Endothelial cell of umbilical vein (primary cell): ENCODE results near the gene APOC3. TPM values are rescaled to one million over a fixed set of nuclear protein-coding genes. Genes with fewer than 3 reads are reported as not detected.

ENCODE experiments used
- BruUV-seq: library from RNA; stranded (reverse); fragments of 400-500 nt; replicated peaks from 2 replicates; lab custom pipeline; 2021; lab: Mats Ljungman, UMichigan
- CTCF ChIA-PET: fragments of 300-600, 350-600 bp; sonication (Branson Sonifier 250); formaldehyde crosslinking; loops from one replicate; lab custom pipeline; 2021; ENCODE audit warnings: antibody characterized with exemption, inconsistent platforms; lab: Charles Lee
- POLR2A ChIA-PET: fragments of 300-600, 350-600 bp; sonication (Branson Sonifier 250); formaldehyde crosslinking; loops from one replicate; lab custom pipeline; 2021; ENCODE audit warnings: antibody characterized with exemption, inconsistent platforms; lab: Charles Lee
- DNase-seq: peaks from one replicate; pipeline ENCODE4 v3.0.0-alpha.2; 2011; ENCODE audit warnings: low read depth, low spot score
- FAIRE-seq: peaks from 2 replicates; lab custom pipeline; 2011; peaks lifted over from hg19 to GRCh38; lab: Jason Lieb, UNC
- H2AFZ ChIP-seq: 2 replicates; pipeline ENCODE4 v1.6.0; 2012; ENCODE audit warnings: low read depth, low read length, control low read depth, inconsistent platforms
- H3K27ac ChIP-seq: 2 replicates; pipeline ENCODE4 v1.5.1; 2011; ENCODE audit warnings: low read depth, mild to moderate bottlenecking, control low read depth, low read length, moderate library complexity; ENCODE audit not compliant: insufficient read depth
- H3K27me3 ChIP-seq, 2 experiments: 2 replicates each; pipeline versions ENCODE4 v1.6.0 to v1.6.1; 2011; ENCODE audit warnings: low read length in 2 of 2, mixed read lengths in 1 of 2; ENCODE audit not compliant: control insufficient read depth in 2 of 2, insufficient read depth in 2 of 2
- H3K36me3 ChIP-seq, 2 experiments: 2 replicates in 1 of 2; 3 replicates in 1 of 2; pipeline ENCODE4 v1.5.1; 2011; ENCODE audit warnings: low read length in 2 of 2, mild to moderate bottlenecking in 1 of 2, moderate library complexity in 1 of 2; ENCODE audit not compliant: control insufficient read depth in 2 of 2, insufficient read depth in 2 of 2; ENCODE audit errors: extremely low read depth in 1 of 2
- H3K4me1 ChIP-seq: 3 replicates; pipeline ENCODE4 v1.5.1; 2011; ENCODE audit warnings: mild to moderate bottlenecking, low read length; ENCODE audit not compliant: control insufficient read depth, insufficient read depth; ENCODE audit errors: extremely low read depth
- H3K4me2 ChIP-seq: 2 replicates; pipeline ENCODE4 v1.6.1; 2011; ENCODE audit warnings: low read length, control low read depth, mixed read lengths; ENCODE audit not compliant: insufficient read depth
- H3K4me3 ChIP-seq, 3 experiments: fragments of 200-600 bp in 1 of 3; sonication (generic), shearing (Covaris generic) in 1 of 3; replicated peaks in 1 of 3; 2 replicates each; pipeline ENCODE4 v1.5.1; 2011 to 2016; ENCODE audit warnings: control low read depth in 3 of 3, low read length in 3 of 3, mild to moderate bottlenecking in 2 of 3, inconsistent platforms in 1 of 3, low read depth in 1 of 3, moderate library complexity in 1 of 3; ENCODE audit not compliant: insufficient read depth in 1 of 3
- H3K79me2 ChIP-seq: 2 replicates; pipeline ENCODE4 v1.6.0; 2012; ENCODE audit warnings: low read length, inconsistent platforms; ENCODE audit not compliant: control insufficient read depth, insufficient read depth
- H3K9ac ChIP-seq: replicated peaks from 2 replicates; pipeline ENCODE3; 2011; ENCODE audit warnings: low read length, control low read depth; ENCODE audit not compliant: insufficient read depth; ENCODE audit errors: extremely low read depth
- H3K9me1 ChIP-seq: replicated peaks from 3 replicates; pipeline ENCODE4 v1.6.0; 2011; ENCODE audit warnings: mild to moderate bottlenecking, low read length; ENCODE audit not compliant: control insufficient read depth, insufficient read depth; ENCODE audit errors: extremely low read depth
- H3K9me3 ChIP-seq: replicated peaks from 2 replicates; pipeline ENCODE4 v1.5.1; 2012; ENCODE audit warnings: low read length, inconsistent platforms; ENCODE audit not compliant: control insufficient read depth, insufficient read depth
- H4K20me1 ChIP-seq: replicated peaks from 2 replicates; pipeline ENCODE3; 2011; ENCODE audit warnings: mild to moderate bottlenecking, low read length; ENCODE audit not compliant: control insufficient read depth, insufficient read depth; ENCODE audit errors: extremely low read depth
- EZH2 ChIP-seq: IDR thresholded peaks from 2 replicates; pipeline ENCODE4 v1.6.1; 2012; ENCODE audit warnings: borderline replicate concordance, low read depth, mild to moderate bottlenecking, moderate library complexity, low read length, inconsistent platforms; ENCODE audit not compliant: severe bottlenecking
- FOS ChIP-seq: IDR thresholded peaks from 2 replicates; pipeline ENCODE4 v1.6.1; 2011; ENCODE audit warnings: mild to moderate bottlenecking, low read length, moderate library complexity, borderline replicate concordance; ENCODE audit not compliant: insufficient read depth
- GATA2 ChIP-seq: IDR thresholded peaks from 2 replicates; pipeline ENCODE4 v1.7.0; 2011; ENCODE audit warnings: low read depth, mild to moderate bottlenecking, moderate library complexity, mixed read lengths, low read length; ENCODE audit not compliant: insufficient read length, insufficient read depth
- JUN ChIP-seq: IDR thresholded peaks from 2 replicates; pipeline ENCODE4 v1.6.1; 2011; ENCODE audit warnings: borderline replicate concordance, low read depth; ENCODE audit not compliant: insufficient read length, insufficient read depth
- POLR2AphosphoS5 ChIP-seq: IDR thresholded peaks from 2 replicates; pipeline ENCODE4 v1.6.1; 2012; ENCODE audit warnings: low read depth, mild to moderate bottlenecking, control low read depth, low read length, moderate library complexity; ENCODE audit not compliant: insufficient read depth
- dilution Hi-C: fragments of 300-500 bp; cut with MboI; formaldehyde crosslinking; loops from one replicate; pipeline ENCODE4 v1.15.0; 2019; ENCODE audit warnings: low sequenced_read_pairs; ENCODE audit not compliant: extremely low pct_ligation_motif_present
- intact Hi-C: fragments of 100-400 bp; cut with micrococcal nuclease; formaldehyde crosslinking; loops from one replicate; pipeline ENCODE4 v1.10.0; 2022
- polyA plus RNA-seq, 4 experiments: library from polyadenylated mRNA; depleted of rRNA in 3 of 4; stranded (reverse) in 3 of 4; unstranded in 1 of 4; fragments of >200 nt; gene quantifications; 2 replicates each; pipeline versions ENCODE4 v1.2.1 to v1.2.3, GENCODE V29; 2011 to 2012; ENCODE audit warnings: missing spikeins in 1 of 4
- total RNA-seq: library from RNA; stranded (reverse); gene quantifications from 2 replicates; pipeline ENCODE4 v1.2.3, GENCODE V29; 2021

APOC3 gene
- total and polyA plus RNA-seq, 2 donors (not counting 3 experiments of a cell fraction or from before 2014, with no cell fraction given): not detected

DNA sequence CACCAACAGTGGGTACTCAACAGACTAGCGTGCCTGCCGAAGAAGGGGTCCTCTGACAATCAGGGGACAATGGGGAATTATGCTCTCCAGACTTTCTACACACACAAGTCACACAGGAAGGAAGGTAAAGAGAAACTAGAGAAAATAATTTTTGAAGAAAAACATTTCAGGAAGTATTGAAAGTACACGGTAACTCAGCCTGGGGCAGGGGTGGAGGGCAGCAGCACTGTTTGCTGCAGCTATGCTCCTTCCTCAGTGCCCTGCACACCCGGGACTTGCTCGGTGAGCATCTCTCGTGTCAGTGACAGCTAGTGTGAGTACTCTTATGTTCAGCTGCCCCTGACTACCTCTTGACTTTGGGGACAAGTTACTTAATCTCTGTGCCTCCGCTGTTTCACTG lies 25.7 kb downstream of the APOC3 start:
- no peaks in the 10 kb centered on the region for H3K9me3 ChIP-seq
- intact Hi-C loops (no loop called here), dilution Hi-C loops (no loop called here)
- H2AFZ ChIP-seq: no peak overlapping the region
- ChIA-PET CTCF (interaction anchor here (1.7 to 3.9 kb wide), 2 partner anchors 62 to 65 kb away, joined by 4 to 27 read pairs; partner anchors contain the start of gene APOA5), POLR2A (no interaction called here)
- no peaks in the 10 kb centered on the region for H3K27me3 ChIP-seq
- H3K9ac ChIP-seq: no peak overlapping the region
- H3K4me1 ChIP-seq: peaks cover 26% of the 10 kb centered on the region
- no peaks in the 10 kb centered on the region for H3K9me1 ChIP-seq
- no peak for DNase-seq
- H3K4me3 ChIP-seq: no peak overlapping the region
- no peak for TF ChIP-seq FOS
- no peak for TF ChIP-seq POLR2AphosphoS5
- TF ChIP-seq JUN: no peak
- H3K36me3 ChIP-seq: peaks cover 0 to 16% of the 10 kb centered on the region in 2 experiments
- no peaks in the 10 kb centered on the region for H3K79me2 ChIP-seq
- BruUV-seq: no TSS peak
- H4K20me1 ChIP-seq: no peaks in the 10 kb centered on the region
- no peak overlapping the region for H3K27ac ChIP-seq
- no peak overlapping the region for H3K4me2 ChIP-seq
- FAIRE-seq: no peak

DNA sequence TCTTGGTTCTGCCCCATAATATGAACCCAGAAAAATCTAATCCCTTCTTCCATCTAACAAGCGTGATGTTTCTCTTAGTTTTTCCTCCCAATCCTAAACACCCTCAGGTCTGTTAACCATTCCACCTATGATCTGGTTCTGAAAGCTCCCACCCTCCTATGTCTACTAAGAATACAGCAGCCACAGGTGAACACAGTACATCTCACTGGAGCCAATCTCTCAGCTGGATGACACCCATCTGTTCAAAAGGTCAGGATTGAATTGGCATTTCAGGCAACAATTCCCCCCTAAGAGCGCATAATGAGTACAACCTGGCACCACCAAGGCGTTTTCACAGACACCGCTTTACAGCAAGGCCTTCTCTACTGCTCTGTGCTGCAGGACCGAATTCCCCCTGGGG lies 26.7 kb downstream of the APOC3 start:
- no peaks in the 10 kb centered on the region for H3K27me3 ChIP-seq
- no peak overlapping the region for H3K27ac ChIP-seq
- intact Hi-C loops (no loop called here), dilution Hi-C loops (no loop called here)
- no peak overlapping the region for H3K4me3 ChIP-seq
- no peak for FAIRE-seq
- no peak for DNase-seq
- H3K4me2 ChIP-seq: no peak overlapping the region
- no TSS peak for BruUV-seq
- H4K20me1 ChIP-seq: no peaks in the 10 kb centered on the region
- TF ChIP-seq GATA2 (no peak), EZH2 (no peak), FOS (no peak)
- H3K36me3 ChIP-seq: peaks cover 2 to 16% of the 10 kb centered on the region in 2 experiments
- no peaks in the 10 kb centered on the region for H3K9me1 ChIP-seq
- peaks cover 32% of the 10 kb centered on the region for H3K4me1 ChIP-seq
- H3K79me2 ChIP-seq: no peaks in the 10 kb centered on the region
- H3K9me3 ChIP-seq: no peaks in the 10 kb centered on the region
- ChIA-PET POLR2A (interaction anchor here (0.7 kb wide), 1 partner anchor 69 kb away, joined by 8 read pairs; the partner anchor contains the start of gene ZPR1), CTCF (no interaction called here)
- H2AFZ ChIP-seq: no peak overlapping the region
- no peak overlapping the region for H3K9ac ChIP-seq
